Measurements from ENCODE around the gene CEP112. TPM values are rescaled to one million over a fixed set of nuclear protein-coding genes. Genes with fewer than 3 reads are reported as not detected.

The CEP112 gene
- total and polyA plus RNA-seq, 9 of the 15 experiments (the other 6 are each of a cell fraction or from before 2014, with no cell fraction given): 0.84 TPM; not detected in 8

DNA sequence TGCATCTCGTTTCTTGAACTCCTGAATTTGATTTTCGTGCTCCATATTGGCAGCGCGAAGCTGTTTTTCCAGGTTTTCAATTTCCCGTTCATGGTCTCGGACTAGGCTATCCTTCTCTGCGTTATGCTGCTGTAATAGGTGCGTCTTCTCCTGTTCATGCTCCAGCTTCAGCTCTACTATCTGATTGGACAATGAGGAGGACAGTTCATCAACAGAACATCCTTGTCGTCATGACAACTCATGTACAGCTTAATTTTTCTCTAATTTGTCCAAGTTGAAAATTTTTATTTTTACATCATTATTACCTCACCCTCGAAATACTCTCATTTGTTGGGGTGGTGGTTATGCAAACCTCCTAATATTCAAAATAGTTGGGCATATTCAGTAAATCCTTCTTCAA is 289.8 kb downstream of the CEP112 start (continued):
- TF ChIP-seq ETS2 (tag; IDR thresholded peaks at IDR 0.05; ENCODE audit: borderline replicate concordance, poor library complexity, severe bottlenecking) (no peak), NCOA2 (IDR thresholded peaks at IDR 0.05; ENCODE audit: partially characterized antibody in 2 of 2) (no peak), ZC3H8 (IDR thresholded peaks at IDR 0.05) (no peak), NFYB (IDR thresholded peaks at IDR 0.05; ENCODE audit: extremely low read depth, insufficient read length) (peak; percentile 5)
- TF ChIP-seq, protein P1, sequence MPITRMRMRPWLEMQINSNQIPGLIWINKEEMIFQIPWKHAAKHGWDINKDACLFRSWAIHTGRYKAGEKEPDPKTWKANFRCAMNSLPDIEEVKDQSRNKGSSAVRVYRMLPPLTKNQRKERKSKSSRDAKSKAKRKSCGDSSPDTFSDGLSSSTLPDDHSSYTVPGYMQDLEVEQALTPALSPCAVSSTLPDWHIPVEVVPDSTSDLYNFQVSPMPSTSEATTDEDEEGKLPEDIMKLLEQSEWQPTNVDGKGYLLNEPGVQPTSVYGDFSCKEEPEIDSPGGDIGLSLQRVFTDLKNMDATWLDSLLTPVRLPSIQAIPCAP (CRISPR knock-in tag; IDR thresholded peaks at IDR 0.05; ENCODE audit: borderline replicate concordance): no peak

- Histone ChIP-seq H3K9me1 (ENCODE audit: control insufficient read depth, insufficient read depth, low read length) (no peaks in the 10 kb centered on the region), H3K9ac (ENCODE audit: insufficient read depth in 1 of 2, low read depth in 2 of 2, low read length in 2 of 2) (no peak overlapping the region), H3K27me3 (ENCODE audit: control insufficient read depth in 2 of 2, insufficient read depth in 2 of 2, low read length in 2 of 2) (peaks cover 0 to 6% of the 10 kb centered on the region in 2 experiments; a peak in 2 of 5 replicates), H3K4me2 (ENCODE audit: insufficient read depth, low read length) (no peak overlapping the region), H3K4me1 (replicated peaks in 1 of 2; ENCODE audit: control insufficient read depth in 2 of 2, insufficient read depth in 2 of 2, low read length in 2 of 2) (no peaks in the 10 kb centered on the region), H3K9me3 (replicated peaks; ENCODE audit: control insufficient read depth, insufficient read depth, low read depth, low read length) (no peaks in the 10 kb centered on the region), H4K20me1 (replicated peaks; ENCODE audit: control insufficient read depth, insufficient read depth, low read length) (no peaks in the 10 kb centered on the region), H3K4me3 (no peak overlapping the region), H3K36me3 (ENCODE audit: control insufficient read depth, insufficient read depth, low read length) (no peaks in the 10 kb centered on the region), H3K27ac (ENCODE audit: extremely low read depth, low read depth, low read length) (no peak overlapping the region), H2AFZ (ENCODE audit: low read depth, low read length) (no peak overlapping the region), H3K79me2 (ENCODE audit: control insufficient read depth, insufficient read depth, low read length) (no peaks in the 10 kb centered on the region)
- TF ChIP-seq ZKSCAN3 (CRISPR knock-in tag; IDR thresholded peaks at IDR 0.05) (no peak), POLR3A (IDR thresholded peaks at IDR 0.05; ENCODE audit: borderline replicate concordance, extremely low read depth, insufficient read depth, insufficient read length) (no peak), IRF9 (tag; IDR thresholded peaks at IDR 0.05) (no peak), ZNF316 (IDR thresholded peaks at IDR 0.05) (peak; percentile 49; the same call in 1 of the 2 replicates), BDP1 (IDR thresholded peaks at IDR 0.05; ENCODE audit: insufficient read depth, insufficient read length) (no peak), ZNF140 (CRISPR knock-in tag; IDR thresholded peaks at IDR 0.05) (no peak), CCNT2 (IDR thresholded peaks at IDR 0.05; ENCODE audit: borderline replicate concordance, extremely low read depth, insufficient read length, low read depth, low read length) (no peak), RBM14 (IDR thresholded peaks at IDR 0.05; ENCODE audit: borderline replicate concordance, insufficient read depth, low read depth, low read length) (no peak)
- TF ChIP-seq, protein P2, sequence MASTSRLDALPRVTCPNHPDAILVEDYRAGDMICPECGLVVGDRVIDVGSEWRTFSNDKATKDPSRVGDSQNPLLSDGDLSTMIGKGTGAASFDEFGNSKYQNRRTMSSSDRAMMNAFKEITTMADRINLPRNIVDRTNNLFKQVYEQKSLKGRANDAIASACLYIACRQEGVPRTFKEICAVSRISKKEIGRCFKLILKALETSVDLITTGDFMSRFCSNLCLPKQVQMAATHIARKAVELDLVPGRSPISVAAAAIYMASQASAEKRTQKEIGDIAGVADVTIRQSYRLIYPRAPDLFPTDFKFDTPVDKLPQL (IDR thresholded peaks at IDR 0.05; ENCODE audit: extremely low read depth, insufficient read length): no peak
- ChIA-PET CTCF (ENCODE audit: low intra/inter-chr PET ratio) (no interaction called here), POLR2A (no interaction called here)
- ATAC-seq (no peak), DNase-seq (ENCODE audit: extremely low read depth in 1 of 4, low spot score in 3 of 4) (no peak), FAIRE-seq (no peak)
- in situ Hi-C loops (cut with MboI): no loop called here
- no TSS peak for BruUV-seq (replicated peaks)
- intact Hi-C loops (cut with micrococcal nuclease): no loop called here
Observed at GRCh38 chr17:65901394-65901793, 290.5 kb downstream of the CEP112 start.
